ENCODE results near the gene SNX30.

DNA sequence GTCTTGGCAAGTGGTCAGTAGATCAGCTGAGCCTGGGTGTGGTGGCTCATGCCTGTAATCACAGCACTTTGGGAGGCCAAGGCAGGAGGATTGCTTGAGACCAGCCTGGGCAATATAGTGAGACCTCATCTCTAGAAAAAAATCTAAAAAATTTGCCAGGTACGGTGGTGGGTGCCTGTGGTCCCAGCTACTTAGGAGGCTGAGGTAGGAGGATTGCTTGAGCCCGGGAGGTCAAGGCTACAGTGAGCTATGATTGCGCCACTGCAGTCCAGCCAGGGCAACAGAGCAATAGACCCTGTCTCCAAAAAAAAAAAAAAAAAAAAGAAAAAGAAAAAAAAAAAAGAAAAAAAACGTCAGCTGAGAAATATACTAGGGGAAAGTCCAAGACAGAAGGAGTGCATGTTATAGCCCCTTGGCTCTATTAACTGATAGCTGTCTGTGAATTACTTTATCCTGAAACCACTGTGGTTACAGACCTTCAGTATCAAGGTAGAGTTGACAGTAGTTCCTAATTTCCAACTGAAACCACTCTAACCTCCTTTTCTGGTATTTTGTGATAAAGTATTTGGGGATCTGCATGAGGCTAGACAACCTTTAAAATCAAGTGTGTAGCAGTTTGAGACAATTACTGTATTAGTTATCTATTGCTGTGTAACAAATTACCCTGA is 30.3 kb upstream of the SNX30 start:
- TF ChIP-seq, protein P1, sequence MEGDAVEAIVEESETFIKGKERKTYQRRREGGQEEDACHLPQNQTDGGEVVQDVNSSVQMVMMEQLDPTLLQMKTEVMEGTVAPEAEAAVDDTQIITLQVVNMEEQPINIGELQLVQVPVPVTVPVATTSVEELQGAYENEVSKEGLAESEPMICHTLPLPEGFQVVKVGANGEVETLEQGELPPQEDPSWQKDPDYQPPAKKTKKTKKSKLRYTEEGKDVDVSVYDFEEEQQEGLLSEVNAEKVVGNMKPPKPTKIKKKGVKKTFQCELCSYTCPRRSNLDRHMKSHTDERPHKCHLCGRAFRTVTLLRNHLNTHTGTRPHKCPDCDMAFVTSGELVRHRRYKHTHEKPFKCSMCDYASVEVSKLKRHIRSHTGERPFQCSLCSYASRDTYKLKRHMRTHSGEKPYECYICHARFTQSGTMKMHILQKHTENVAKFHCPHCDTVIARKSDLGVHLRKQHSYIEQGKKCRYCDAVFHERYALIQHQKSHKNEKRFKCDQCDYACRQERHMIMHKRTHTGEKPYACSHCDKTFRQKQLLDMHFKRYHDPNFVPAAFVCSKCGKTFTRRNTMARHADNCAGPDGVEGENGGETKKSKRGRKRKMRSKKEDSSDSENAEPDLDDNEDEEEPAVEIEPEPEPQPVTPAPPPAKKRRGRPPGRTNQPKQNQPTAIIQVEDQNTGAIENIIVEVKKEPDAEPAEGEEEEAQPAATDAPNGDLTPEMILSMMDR (conservative IDR thresholded peaks at IDR 0.05; ENCODE audit: low read length) = no peak
- no peak for TF ChIP-seq EZH2phosphoT487 (IDR thresholded peaks at IDR 0.05; ENCODE audit: borderline replicate concordance, low read depth, low read length)
